ENCODE measurements around the gene NR1I2.

NR1I2 gene

GRCh38 chr3:119817071-119817470 is 35.2 kb downstream of the NR1I2 start:
- TF ChIP-seq EZH2phosphoT487 (IDR thresholded peaks at IDR 0.05; ENCODE audit: borderline replicate concordance, low read length) = no peak
- TF ChIP-seq CTCF (IDR thresholded peaks at IDR 0.05; ENCODE audit: low read depth, low read length, poor library complexity, severe bottlenecking) = no peak
- Histone ChIP-seq H4K20me1 (ENCODE audit: control insufficient read depth, insufficient read depth, low read depth, low read length) (no peaks in the 10 kb centered on the region), H3K4me1 (ENCODE audit: control insufficient read depth, low read length) (no peaks in the 10 kb centered on the region), H3K4me3 (ENCODE audit: low read length) (no peak overlapping the region), H3K4me2 (ENCODE audit: low read length) (no peak overlapping the region), H3K9me3 (ENCODE audit: control insufficient read depth, insufficient read depth, low read length) (no peaks in the 10 kb centered on the region), H3K79me2 (ENCODE audit: control insufficient read depth, low read length) (no peaks in the 10 kb centered on the region), H3K27me3 (ENCODE audit: control insufficient read depth, low read length) (no peaks in the 10 kb centered on the region), H3F3A (ENCODE audit: control insufficient read depth, insufficient read depth) (peaks cover 4% of the 10 kb centered on the region; the same call in 1 of the 2 replicates), H3K9me2 (replicated peaks; ENCODE audit: control insufficient read depth, low read length) (no peaks in the 10 kb centered on the region), H3K27ac (ENCODE audit: low read depth, low read length) (no peak overlapping the region), H3K36me3 (ENCODE audit: control insufficient read depth, low read length) (no peaks in the 10 kb centered on the region)

- H4K20me1 ChIP-seq (ENCODE audit: control insufficient read depth, insufficient read depth, low read depth, low read length) = no peaks in the 10 kb centered on the region
- H3K4me2 ChIP-seq (ENCODE audit: low read length) = no peak overlapping the region
- H3K4me1 ChIP-seq (ENCODE audit: control insufficient read depth, low read length) = no peaks in the 10 kb centered on the region
- H3K27ac ChIP-seq (ENCODE audit: low read depth, low read length) = no peak overlapping the region
- TF ChIP-seq EZH2phosphoT487 (IDR thresholded peaks at IDR 0.05; ENCODE audit: borderline replicate concordance, low read length) (no peak), CTCF (IDR thresholded peaks at IDR 0.05; ENCODE audit: low read depth, low read length, poor library complexity, severe bottlenecking) (no peak)
- H3K27me3 ChIP-seq (ENCODE audit: control insufficient read depth, low read length) = no peaks in the 10 kb centered on the region
- H3K9me2 ChIP-seq (replicated peaks; ENCODE audit: control insufficient read depth, low read length) = no peaks in the 10 kb centered on the region
- no peaks in the 10 kb centered on the region for H3K36me3 ChIP-seq (ENCODE audit: control insufficient read depth, low read length)
- no peaks in the 10 kb centered on the region for H3K79me2 ChIP-seq (ENCODE audit: control insufficient read depth, low read length)
- no peak overlapping the region for H3K4me3 ChIP-seq (ENCODE audit: low read length)
- H3F3A ChIP-seq (ENCODE audit: control insufficient read depth, insufficient read depth) = peaks cover 7% of the 10 kb centered on the region
- H3K9me3 ChIP-seq (ENCODE audit: control insufficient read depth, insufficient read depth, low read length) = no peaks in the 10 kb centered on the region
Measured at GRCh38 chr3:119817583-119818363, 35.9 kb downstream of the NR1I2 start.

GRCh38 chr3:119818937-119819336 is 37.0 kb downstream of the NR1I2 start:
- TF ChIP-seq CTCF (IDR thresholded peaks at IDR 0.05; ENCODE audit: low read depth, low read length, poor library complexity, severe bottlenecking) (no peak), EZH2phosphoT487 (IDR thresholded peaks at IDR 0.05; ENCODE audit: borderline replicate concordance, low read length) (no peak)
- peaks cover 7% of the 10 kb centered on the region for H3F3A ChIP-seq (ENCODE audit: control insufficient read depth, insufficient read depth)
- H3K36me3 ChIP-seq (ENCODE audit: control insufficient read depth, low read length) = no peaks in the 10 kb centered on the region
- H3K79me2 ChIP-seq (ENCODE audit: control insufficient read depth, low read length) = no peaks in the 10 kb centered on the region
- no peaks in the 10 kb centered on the region for H3K9me3 ChIP-seq (ENCODE audit: control insufficient read depth, insufficient read depth, low read length)
- H3K27me3 ChIP-seq (ENCODE audit: control insufficient read depth, low read length) = no peaks in the 10 kb centered on the region
- no peak overlapping the region for H3K4me3 ChIP-seq (ENCODE audit: low read length)
- H3K27ac ChIP-seq (ENCODE audit: low read depth, low read length) = no peak overlapping the region
- H4K20me1 ChIP-seq (ENCODE audit: control insufficient read depth, insufficient read depth, low read depth, low read length) = no peaks in the 10 kb centered on the region
- H3K4me1 ChIP-seq (ENCODE audit: control insufficient read depth, low read length) = no peaks in the 10 kb centered on the region
- H3K4me2 ChIP-seq (ENCODE audit: low read length) = no peak overlapping the region
- H3K9me2 ChIP-seq (replicated peaks; ENCODE audit: control insufficient read depth, low read length) = no peaks in the 10 kb centered on the region
